ENCODE data around the gene MMP25. TPM values are rescaled to one million over a fixed set of nuclear protein-coding genes. Genes with fewer than 3 reads are reported as not detected.
A peak's percentile ranks its signal among the peaks of the same experiment; 100 is the strongest.

The MMP25 gene
- polyA plus RNA-seq, 3 donors, result 0.71 to 26.6 (median 2.6) TPM

- Histone ChIP-seq H3K4me2 (replicated peaks; ENCODE audit: extremely low read depth, low read length, poor library complexity, severe bottlenecking) (no peak overlapping the region), H3K9ac (ENCODE audit: insufficient read depth, low read length, poor library complexity, severe bottlenecking) (no peak overlapping the region), H3K36me3 (replicated peaks in 1 of 2; ENCODE audit: control insufficient read depth in 1 of 2, insufficient read depth in 2 of 2, low read length in 2 of 2) (no peaks in the 10 kb centered on the region), H2AFZ (ENCODE audit: insufficient read depth, low read depth, low read length, poor library complexity, severe bottlenecking) (no peak overlapping the region), H3K27me3 (ENCODE audit: control insufficient read depth in 2 of 2, insufficient read depth in 2 of 2, low read length in 2 of 2) (peaks cover 22 to 57% of the 10 kb centered on the region in 2 donors), H3K79me2 (ENCODE audit: insufficient read depth, low read length) (no peaks in the 10 kb centered on the region), H3K27ac (ENCODE audit: low read depth in 1 of 2, low read length in 2 of 2) (no peak overlapping the region), H4K20me1 (ENCODE audit: insufficient read depth, low read length) (no peaks in the 10 kb centered on the region), H3K4me3 (replicated peaks in 1 of 3; ENCODE audit: low read depth in 2 of 3, low read length in 3 of 3) (no peak overlapping the region), H3K4me1 (ENCODE audit: control insufficient read depth in 1 of 2, insufficient read depth in 2 of 2, low read length in 2 of 2) (peaks cover 21 to 39% of the 10 kb centered on the region in 2 donors), H3K9me3 (replicated peaks in 1 of 2; ENCODE audit: control insufficient read depth in 1 of 2, insufficient read depth in 1 of 2, low read length in 2 of 2) (peaks cover 0 to 11% of the 10 kb centered on the region in 2 donors)
- no peak overlapping the region for H3K4me3 Mint-ChIP-seq
- TF ChIP-seq CTCF (IDR thresholded peaks at IDR 0.05), result no peak
- peaks cover 50 to 71% (median 70%) of the 10 kb centered on the region in 3 donors for H3K27me3 Mint-ChIP-seq (ENCODE audit: low read depth in 3 of 3)
- peaks cover 8 to 11% of the 10 kb centered on the region in 2 donors for H3K36me3 Mint-ChIP-seq
- WGBS (ENCODE audit: insufficient coverage), result no CpG with 5 or more reads among the region's 3 CpGs
- H3K4me1 Mint-ChIP-seq, result peaks cover 23% of the 10 kb centered on the region
- peak in 1 of 3 donors; percentile 36 for DNase-seq
- no peak overlapping the region for H3K27ac Mint-ChIP-seq
- intact Hi-C loops (cut with micrococcal nuclease), result no loop called here
- H3K9me3 Mint-ChIP-seq, result peaks cover 0 to 12% (median 4%) of the 10 kb centered on the region in 7 donors
Observed at GRCh38 chr16:3042376-3042775, 4.0 kb upstream of the MMP25 start.

- Histone ChIP-seq H3K4me1 (ENCODE audit: control insufficient read depth in 1 of 2, insufficient read depth in 2 of 2, low read length in 2 of 2) (peaks cover 45 to 62% of the 10 kb centered on the region in 2 donors), H3K9ac (ENCODE audit: insufficient read depth, low read length, poor library complexity, severe bottlenecking) (no peak overlapping the region), H3K36me3 (replicated peaks in 1 of 2; ENCODE audit: control insufficient read depth in 1 of 2, insufficient read depth in 2 of 2, low read length in 2 of 2) (no peaks in the 10 kb centered on the region), H2AFZ (ENCODE audit: insufficient read depth, low read depth, low read length, poor library complexity, severe bottlenecking) (no peak overlapping the region), H3K4me2 (replicated peaks; ENCODE audit: extremely low read depth, low read length, poor library complexity, severe bottlenecking) (peak overlapping the region; percentile 100), H4K20me1 (ENCODE audit: insufficient read depth, low read length) (no peaks in the 10 kb centered on the region), H3K27me3 (ENCODE audit: control insufficient read depth in 2 of 2, insufficient read depth in 2 of 2, low read length in 2 of 2) (peaks cover 7 to 35% of the 10 kb centered on the region in 2 donors), H3K9me3 (replicated peaks in 1 of 2; ENCODE audit: control insufficient read depth in 1 of 2, insufficient read depth in 1 of 2, low read length in 2 of 2) (no peaks in the 10 kb centered on the region), H3K27ac (ENCODE audit: low read depth in 1 of 2, low read length in 2 of 2) (no peak overlapping the region), H3K4me3 (replicated peaks in 1 of 3; ENCODE audit: low read depth in 2 of 3, low read length in 3 of 3) (peak overlapping the region in 1 of 3 experiments; percentile 86), H3K79me2 (ENCODE audit: insufficient read depth, low read length) (no peaks in the 10 kb centered on the region)
- intact Hi-C loops (cut with micrococcal nuclease), result no loop called here
- Mint-ChIP-seq H3K4me1 (peaks cover 43% of the 10 kb centered on the region), H3K36me3 (peaks cover 13% of the 10 kb centered on the region in 2 donors), H3K9me3 (peaks cover 0 to 9% (median 2%) of the 10 kb centered on the region in 7 donors), H3K27me3 (ENCODE audit: low read depth in 3 of 3) (peaks cover 36 to 52% (median 52%) of the 10 kb centered on the region in 3 donors), H3K4me3 (peak overlapping the region; percentile 85 to 94), H3K27ac (peak overlapping the region in 1 of 7 donors; percentile 58)
- DNase-seq, result no peak
- 100% methylated on average over 1 of the region's 6 CpGs for WGBS (ENCODE audit: insufficient coverage)
- TF ChIP-seq CTCF (IDR thresholded peaks at IDR 0.05), result no peak
Observed at GRCh38 chr16:3044708-3045107, 1.7 kb upstream of the MMP25 start.
